ENCODE measurements around the gene ZC3H18. TPM values are rescaled to one million over a fixed set of nuclear protein-coding genes. Genes with fewer than 3 reads are reported as not detected.

The ZC3H18 gene
- total RNA-seq, 1 experiment from 2014 or later, result 40.5 TPM

GRCh38 chr16:88582912-88583575 lies 12.8 kb downstream of the ZC3H18 start:
- Mint-ChIP-seq H3K27ac (ENCODE audit: low read depth, unreplicated experiment) (no peak overlapping the region), H3K4me3 (ENCODE audit: unreplicated experiment) (no peak overlapping the region), H3K4me1 (ENCODE audit: insufficient read depth, unreplicated experiment) (peaks cover 6% of the 10 kb centered on the region), H3K27me3 (ENCODE audit: insufficient read depth, unreplicated experiment) (no peaks in the 10 kb centered on the region), H3K9me3 (ENCODE audit: unreplicated experiment) (no peaks in the 10 kb centered on the region), H3K36me3 (ENCODE audit: insufficient read depth, unreplicated experiment) (peaks cover 39% of the 10 kb centered on the region)
- DNase-seq (ENCODE audit: unreplicated experiment), result no peak
- no peak for TF ChIP-seq CTCF (IDR thresholded peaks at IDR 0.05; ENCODE audit: unreplicated experiment)
- CTCF ChIA-PET, result no interaction called here
- intact Hi-C loops (cut with micrococcal nuclease), result no loop called here
- POLR2A ChIA-PET, result interaction anchor here (2.2 kb wide), 1 partner anchor 13 kb away, joined by 10 read pairs; the partner anchor contains the start of gene ZC3H18
- BruUV-seq (replicated peaks), result no TSS peak

GRCh38 chr16:88584676-88585075 lies 14.5 kb downstream of the ZC3H18 start:
- no peaks in the 10 kb centered on the region for H3K9me3 Mint-ChIP-seq (ENCODE audit: unreplicated experiment)
- no peak overlapping the region for H3K27ac Mint-ChIP-seq (ENCODE audit: low read depth, unreplicated experiment)
- intact Hi-C loops (cut with micrococcal nuclease), result no loop called here
- H3K4me3 Mint-ChIP-seq (ENCODE audit: unreplicated experiment), result no peak overlapping the region
- TF ChIP-seq CTCF (IDR thresholded peaks at IDR 0.05; ENCODE audit: unreplicated experiment), result no peak
- no peaks in the 10 kb centered on the region for H3K27me3 Mint-ChIP-seq (ENCODE audit: insufficient read depth, unreplicated experiment)
- H3K4me1 Mint-ChIP-seq (ENCODE audit: insufficient read depth, unreplicated experiment), result peaks cover 6% of the 10 kb centered on the region
- DNase-seq (ENCODE audit: unreplicated experiment), result no peak
- no TSS peak for BruUV-seq (replicated peaks)
- POLR2A ChIA-PET, result interaction anchor here (2.8 kb wide), 1 partner anchor 13 kb away, joined by 9 read pairs; no protein-coding TSS in a partner anchor
- H3K36me3 Mint-ChIP-seq (ENCODE audit: insufficient read depth, unreplicated experiment), result peaks cover 42% of the 10 kb centered on the region
- CTCF ChIA-PET, result no interaction called here

- Mint-ChIP-seq H3K9me3 (ENCODE audit: unreplicated experiment) (no peaks in the 10 kb centered on the region), H3K4me1 (ENCODE audit: insufficient read depth, unreplicated experiment) (peaks cover 6% of the 10 kb centered on the region), H3K27ac (ENCODE audit: low read depth, unreplicated experiment) (peak overlapping the region; percentile 35), H3K4me3 (ENCODE audit: unreplicated experiment) (no peak overlapping the region), H3K27me3 (ENCODE audit: insufficient read depth, unreplicated experiment) (no peaks in the 10 kb centered on the region), H3K36me3 (ENCODE audit: insufficient read depth, unreplicated experiment) (peaks cover 46% of the 10 kb centered on the region)
- no peak for DNase-seq (ENCODE audit: unreplicated experiment)
- CTCF ChIA-PET, result interaction anchor here (0.6 kb wide), 2 partner anchors 32 to 151 kb away, joined by 3 read pairs; no protein-coding TSS in a partner anchor
- intact Hi-C loops (cut with micrococcal nuclease), result no loop called here
- TF ChIP-seq CTCF (IDR thresholded peaks at IDR 0.05; ENCODE audit: unreplicated experiment), result no peak
- POLR2A ChIA-PET, result interaction anchor here (0.6 to 2.8 kb wide), 2 partner anchors 14 to 90 kb away, joined by 3 to 9 read pairs; no protein-coding TSS in a partner anchor
- no TSS peak for BruUV-seq (replicated peaks)
These were observed 15.1 kb downstream of the ZC3H18 start for GRCh38 chr16:88585269-88585668.

GRCh38 chr16:88585927-88586581 lies 15.9 kb downstream of the ZC3H18 start:
- intact Hi-C loops (cut with micrococcal nuclease), result no loop called here
- no TSS peak for BruUV-seq (replicated peaks)
- ChIA-PET CTCF (interaction anchor here (0.6 kb wide), 1 partner anchor 31 kb away, joined by 3 read pairs; no protein-coding TSS in a partner anchor), POLR2A (interaction anchor here (0.6 to 2.8 kb wide), 2 partner anchors 15 to 89 kb away, joined by 3 to 9 read pairs; no protein-coding TSS in a partner anchor)
- H3K27me3 Mint-ChIP-seq (ENCODE audit: insufficient read depth, unreplicated experiment), result no peaks in the 10 kb centered on the region
- TF ChIP-seq CTCF (IDR thresholded peaks at IDR 0.05; ENCODE audit: unreplicated experiment), result no peak
- H3K4me3 Mint-ChIP-seq (ENCODE audit: unreplicated experiment), result no peak overlapping the region
- no peaks in the 10 kb centered on the region for H3K9me3 Mint-ChIP-seq (ENCODE audit: unreplicated experiment)
- peak overlapping the region; percentile 35 for H3K27ac Mint-ChIP-seq (ENCODE audit: low read depth, unreplicated experiment)
- peaks cover 6% of the 10 kb centered on the region for H3K4me1 Mint-ChIP-seq (ENCODE audit: insufficient read depth, unreplicated experiment)
- peaks cover 46% of the 10 kb centered on the region for H3K36me3 Mint-ChIP-seq (ENCODE audit: insufficient read depth, unreplicated experiment)
- DNase-seq (ENCODE audit: unreplicated experiment), result no peak

Measured in MCF 10A (cell line).